GM19099 (cell line): ENCODE data around the gene SDK1.

Experiments used
- POLR2A ChIP-seq: IDR thresholded peaks from 3 replicates; pipeline ENCODE4 v1.6.1; 2011; ENCODE audit warnings: low read depth; ENCODE audit not compliant: insufficient read length; ENCODE audit errors: extremely low read depth

SDK1 gene

GRCh38 chr7:4037308-4037707 is 736.3 kb downstream of the SDK1 start:
- TF ChIP-seq POLR2A, result no peak

GRCh38 chr7:4037877-4038276 is 736.8 kb downstream of the SDK1 start:
- TF ChIP-seq POLR2A, result no peak

- no peak for TF ChIP-seq POLR2A
These were observed 739.3 kb downstream of the SDK1 start for GRCh38 chr7:4040109-4040928.

- no peak for TF ChIP-seq POLR2A
These were observed 741.5 kb downstream of the SDK1 start for GRCh38 chr7:4042402-4043045.

GRCh38 chr7:4043988-4044387 is 742.9 kb downstream of the SDK1 start:
- no peak for TF ChIP-seq POLR2A

DNA sequence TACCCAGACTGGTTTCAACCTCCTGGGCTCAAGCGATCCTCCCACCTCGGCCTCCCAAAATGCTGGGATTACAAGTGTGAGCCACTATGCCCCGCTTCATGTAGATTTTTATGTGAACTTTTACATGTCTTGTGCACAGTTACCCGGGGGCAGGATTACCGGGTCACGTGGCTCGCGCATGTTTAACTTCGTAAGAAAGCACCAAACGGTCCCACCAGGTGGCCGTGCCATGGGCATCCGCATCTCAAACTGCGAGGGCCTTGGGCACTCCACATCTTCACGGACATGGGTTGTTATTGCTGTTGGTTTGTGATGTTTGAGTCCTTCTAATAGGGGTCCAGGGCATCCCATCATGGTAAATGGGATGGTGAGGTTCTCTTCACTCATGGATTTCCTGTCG is 744.4 kb downstream of the SDK1 start:
- no peak for TF ChIP-seq POLR2A

DNA sequence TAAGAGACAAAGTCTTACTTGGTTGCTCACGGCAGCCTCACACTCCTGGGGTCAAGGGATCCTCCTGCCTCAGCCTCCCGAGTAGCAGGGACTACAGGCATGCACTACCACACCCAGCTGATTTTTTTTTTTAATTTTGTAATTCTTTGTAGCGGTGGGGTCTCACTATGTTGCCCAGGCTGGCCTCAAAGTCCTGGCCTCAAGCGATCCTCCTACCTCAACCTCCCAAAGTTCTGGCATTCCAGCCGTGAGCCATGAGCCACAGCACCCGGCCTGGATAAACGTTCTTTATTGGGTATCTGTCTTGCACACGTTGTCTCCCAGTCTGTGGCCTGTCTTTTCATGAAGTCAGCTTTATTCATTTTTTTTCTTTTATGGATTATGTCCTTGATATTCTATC is 744.9 kb downstream of the SDK1 start:
- no peak for TF ChIP-seq POLR2A

GRCh38 chr7:4048336-4048735 is 747.3 kb downstream of the SDK1 start:
- no peak for TF ChIP-seq POLR2A

GRCh38 chr7:4049202-4049601 is 748.1 kb downstream of the SDK1 start:
- no peak for TF ChIP-seq POLR2A

- no peak for TF ChIP-seq POLR2A
These were observed 749.1 kb downstream of the SDK1 start for GRCh38 chr7:4050126-4050660.

DNA sequence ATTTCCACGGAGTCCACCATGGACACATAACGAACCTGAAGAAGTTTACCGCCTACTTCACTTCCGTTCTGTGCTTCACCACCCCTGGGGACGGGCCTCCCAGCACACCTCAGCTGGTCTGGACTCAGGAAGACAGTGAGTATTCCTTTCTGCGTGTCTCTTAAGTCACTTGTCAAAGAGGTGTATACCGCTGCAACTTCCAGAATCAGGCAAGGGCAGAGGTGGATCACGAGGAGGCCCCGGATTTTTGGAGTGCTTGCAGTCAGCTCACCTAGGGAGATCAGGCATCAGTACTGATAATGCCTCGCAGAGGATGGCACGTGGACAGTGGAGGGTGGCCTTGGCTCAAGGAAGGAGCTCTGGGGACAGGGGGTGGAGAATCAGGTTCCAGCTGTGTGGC is 750.6 kb downstream of the SDK1 start:
- TF ChIP-seq POLR2A, result no peak

GRCh38 chr7:4052130-4052529 is 751.1 kb downstream of the SDK1 start:
- TF ChIP-seq POLR2A, result no peak

- no peak for TF ChIP-seq POLR2A
These were observed 753.1 kb downstream of the SDK1 start for GRCh38 chr7:4054158-4054557.

DNA sequence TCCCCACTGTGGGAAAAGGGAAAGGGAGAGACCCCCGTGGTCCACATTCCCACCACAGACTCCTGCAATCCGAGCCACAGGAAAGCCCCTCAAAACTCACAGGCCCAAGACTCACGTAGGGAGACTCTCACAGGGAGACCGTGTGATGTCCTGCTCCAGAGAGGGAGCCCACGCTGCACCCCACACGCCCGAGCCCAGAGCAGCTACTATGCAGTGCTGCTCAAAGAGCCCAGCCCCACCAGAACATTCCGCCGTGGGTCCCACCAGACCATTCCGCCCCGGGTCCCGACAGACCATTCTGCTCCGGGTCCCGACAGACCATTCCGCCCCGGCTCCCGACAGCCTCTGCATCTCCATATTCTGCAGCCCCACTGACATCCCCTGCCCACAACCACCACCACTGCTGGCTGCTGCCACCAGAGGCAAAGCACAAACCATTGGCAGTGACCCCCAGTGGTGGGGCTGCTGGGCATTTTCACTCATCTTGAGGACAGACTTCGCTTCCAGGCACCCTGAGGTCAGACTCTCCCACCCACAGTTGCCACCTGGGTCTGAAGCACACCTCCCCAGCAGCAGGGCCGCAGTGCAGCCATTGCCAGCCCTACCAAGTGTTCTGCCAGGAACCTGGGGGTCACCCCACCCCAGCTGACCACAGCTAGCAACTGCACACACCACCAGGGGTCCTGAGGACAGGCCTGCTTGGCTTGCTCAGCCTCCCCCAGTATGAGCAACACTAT is 755.7 kb downstream of the SDK1 start:
- TF ChIP-seq POLR2A, result no peak

- no peak for TF ChIP-seq POLR2A
These were observed 756.2 kb downstream of the SDK1 start for GRCh38 chr7:4057289-4057616.

GRCh38 chr7:4058158-4058557 is 757.1 kb downstream of the SDK1 start:
- TF ChIP-seq POLR2A, result no peak

- TF ChIP-seq POLR2A, result no peak
These were observed 764.1 kb downstream of the SDK1 start for GRCh38 chr7:4065190-4065589.

DNA sequence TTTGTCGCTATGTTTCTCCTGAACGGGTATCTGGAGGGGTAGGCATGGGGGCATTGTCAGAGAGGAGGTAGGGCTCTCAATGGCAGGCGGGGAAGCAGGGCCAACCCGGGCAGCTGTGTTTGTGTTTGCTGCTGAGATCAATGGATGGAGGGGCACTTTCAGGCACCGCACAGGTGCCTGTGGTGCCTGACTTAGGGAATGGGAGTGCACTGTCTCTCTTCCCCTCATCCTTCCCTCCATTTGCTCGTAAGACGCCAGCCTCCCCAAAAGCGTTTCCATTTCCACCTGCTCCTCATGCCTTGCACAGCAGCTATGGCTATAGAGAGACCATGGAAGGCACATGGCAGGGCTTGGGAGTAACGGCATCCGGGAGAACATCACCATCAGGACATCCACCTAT is 765.2 kb downstream of the SDK1 start:
- TF ChIP-seq POLR2A, result no peak
